Measurements from ENCODE around the gene YWHAE.
"Not testable (repeated sequence)": the region's sequence is repeated elsewhere in the genome, so short reads cannot be mapped to it uniquely, and the experiment has no call there.

YWHAE gene

DNA sequence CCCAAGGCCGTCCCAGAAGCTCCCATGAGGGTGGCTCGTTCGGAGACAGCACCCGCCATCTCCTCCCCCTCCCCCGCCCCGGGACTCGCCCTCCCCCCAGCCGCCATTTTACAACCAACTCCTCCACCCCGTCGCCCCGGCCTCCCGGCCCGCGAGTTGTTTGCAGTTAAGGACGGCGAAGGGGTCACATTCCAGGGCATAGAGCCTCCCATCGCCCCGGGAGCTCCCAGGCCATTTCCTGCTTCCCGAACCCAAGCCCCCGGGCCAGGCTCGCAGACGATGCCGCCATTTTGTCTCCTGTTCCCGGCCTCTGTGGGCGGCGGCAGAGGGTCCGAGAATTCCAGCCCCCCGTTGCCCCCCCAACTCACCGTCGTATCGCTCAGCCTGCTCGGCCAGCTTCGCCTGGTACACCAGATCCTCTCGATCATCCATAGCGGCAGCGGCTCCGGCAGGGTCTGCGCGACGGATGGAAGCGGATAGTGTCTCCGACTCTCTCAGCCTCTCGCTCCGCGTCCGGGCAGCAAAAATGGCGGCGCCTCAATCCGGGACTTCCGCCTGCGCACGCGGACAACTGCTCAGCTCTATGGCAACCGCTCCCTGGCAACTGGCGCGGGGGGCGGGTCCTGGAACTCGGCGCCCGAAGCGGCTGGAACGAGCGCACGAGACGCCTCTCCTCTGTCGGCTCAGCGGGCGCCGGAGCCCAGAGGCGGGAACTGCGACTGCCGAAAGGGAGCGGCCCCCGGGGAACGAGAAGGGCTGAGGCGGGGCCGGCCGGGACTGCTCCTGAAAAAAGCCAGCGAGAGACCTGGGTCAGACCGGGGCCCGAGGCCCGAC is at the start of gene YWHAE:
Gene YWHAE, minus strand, starts transcription at position 544 of the 834 bp plus-strand sequence. Its CDS starts 112 bp downstream, at position 432.
- H3K27me3 ChIP-seq (replicated peaks; ENCODE audit: control insufficient read depth, insufficient read depth, low read length), result no peaks in the 10 kb centered on the region
- DNase-seq (ENCODE audit: extremely low read depth, insufficient read length), result peak; percentile 95
- H3K36me3 ChIP-seq (ENCODE audit: control insufficient read depth, insufficient read depth, low read length), result peaks cover 2% of the 10 kb centered on the region
- peak within 1 kb of the TSS; percentile 99 for H3K4me3 ChIP-seq (replicated peaks; ENCODE audit: low read depth, low read length)
- TF ChIP-seq, protein P1, sequence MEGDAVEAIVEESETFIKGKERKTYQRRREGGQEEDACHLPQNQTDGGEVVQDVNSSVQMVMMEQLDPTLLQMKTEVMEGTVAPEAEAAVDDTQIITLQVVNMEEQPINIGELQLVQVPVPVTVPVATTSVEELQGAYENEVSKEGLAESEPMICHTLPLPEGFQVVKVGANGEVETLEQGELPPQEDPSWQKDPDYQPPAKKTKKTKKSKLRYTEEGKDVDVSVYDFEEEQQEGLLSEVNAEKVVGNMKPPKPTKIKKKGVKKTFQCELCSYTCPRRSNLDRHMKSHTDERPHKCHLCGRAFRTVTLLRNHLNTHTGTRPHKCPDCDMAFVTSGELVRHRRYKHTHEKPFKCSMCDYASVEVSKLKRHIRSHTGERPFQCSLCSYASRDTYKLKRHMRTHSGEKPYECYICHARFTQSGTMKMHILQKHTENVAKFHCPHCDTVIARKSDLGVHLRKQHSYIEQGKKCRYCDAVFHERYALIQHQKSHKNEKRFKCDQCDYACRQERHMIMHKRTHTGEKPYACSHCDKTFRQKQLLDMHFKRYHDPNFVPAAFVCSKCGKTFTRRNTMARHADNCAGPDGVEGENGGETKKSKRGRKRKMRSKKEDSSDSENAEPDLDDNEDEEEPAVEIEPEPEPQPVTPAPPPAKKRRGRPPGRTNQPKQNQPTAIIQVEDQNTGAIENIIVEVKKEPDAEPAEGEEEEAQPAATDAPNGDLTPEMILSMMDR (IDR thresholded peaks at IDR 0.05; ENCODE audit: insufficient read depth, low read length, poor library complexity, severe bottlenecking), result no peak

- H3K27me3 ChIP-seq (replicated peaks; ENCODE audit: control insufficient read depth, insufficient read depth, low read length), result no peaks in the 10 kb centered on the region
- no peak for DNase-seq (ENCODE audit: extremely low read depth, insufficient read length)
- no peak overlapping the region for H3K4me3 ChIP-seq (replicated peaks; ENCODE audit: low read depth, low read length)
- peaks cover 8% of the 10 kb centered on the region for H3K36me3 ChIP-seq (ENCODE audit: control insufficient read depth, insufficient read depth, low read length)
- TF ChIP-seq, protein P1 (IDR thresholded peaks at IDR 0.05; ENCODE audit: insufficient read depth, low read length, poor library complexity, severe bottlenecking), result no peak
These were observed 49.5 kb upstream of the YWHAE start for GRCh38 chr17:1449412-1449967.

DNA sequence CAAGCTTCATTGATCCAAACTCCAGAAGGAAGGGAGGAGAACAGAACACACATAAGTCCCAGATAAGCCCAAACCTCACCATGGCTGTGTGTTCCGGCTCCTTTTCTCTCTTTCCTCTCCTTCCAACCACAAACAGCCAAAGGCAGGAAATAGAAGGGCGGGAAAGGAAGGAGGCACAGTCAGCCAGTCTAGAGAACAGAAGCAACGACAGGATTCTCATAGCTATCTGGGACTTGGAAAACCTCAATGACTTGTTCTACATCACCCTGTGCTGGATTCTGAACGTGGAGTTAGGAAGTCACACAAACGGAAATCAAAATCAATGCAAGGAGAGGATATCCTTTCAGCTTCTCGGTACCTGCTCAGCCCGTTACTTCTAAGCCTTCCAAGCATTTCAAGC is 47.0 kb upstream of the YWHAE start:
- Histone ChIP-seq H3K4me3 (replicated peaks; ENCODE audit: low read depth, low read length) (no peak overlapping the region), H3K27me3 (replicated peaks; ENCODE audit: control insufficient read depth, insufficient read depth, low read length) (no peaks in the 10 kb centered on the region), H3K36me3 (ENCODE audit: control insufficient read depth, insufficient read depth, low read length) (peaks cover 8% of the 10 kb centered on the region)
- DNase-seq (ENCODE audit: extremely low read depth, insufficient read length), result no peak
- TF ChIP-seq, protein P1 (IDR thresholded peaks at IDR 0.05; ENCODE audit: insufficient read depth, low read length, poor library complexity, severe bottlenecking), result no peak

- TF ChIP-seq, protein P1 (IDR thresholded peaks at IDR 0.05; ENCODE audit: insufficient read depth, low read length, poor library complexity, severe bottlenecking), result no peak
- Histone ChIP-seq H3K36me3 (ENCODE audit: control insufficient read depth, insufficient read depth, low read length) (peaks cover 8% of the 10 kb centered on the region), H3K4me3 (replicated peaks; ENCODE audit: low read depth, low read length) (no peak overlapping the region), H3K27me3 (replicated peaks; ENCODE audit: control insufficient read depth, insufficient read depth, low read length) (no peaks in the 10 kb centered on the region)
- no peak for DNase-seq (ENCODE audit: extremely low read depth, insufficient read length)
These were observed 46.2 kb upstream of the YWHAE start for GRCh38 chr17:1446201-1446600.

GRCh38 chr17:1445695-1446094 is 45.7 kb upstream of the YWHAE start:
- not testable (repeated sequence) for H3K36me3 ChIP-seq (ENCODE audit: control insufficient read depth, insufficient read depth, low read length); DNase-seq (ENCODE audit: extremely low read depth, insufficient read length); H3K27me3 ChIP-seq (replicated peaks; ENCODE audit: control insufficient read depth, insufficient read depth, low read length); H3K4me3 ChIP-seq (replicated peaks; ENCODE audit: low read depth, low read length)

- H3K4me3 ChIP-seq (replicated peaks; ENCODE audit: low read depth, low read length); DNase-seq (ENCODE audit: extremely low read depth, insufficient read length); H3K27me3 ChIP-seq (replicated peaks; ENCODE audit: control insufficient read depth, insufficient read depth, low read length); H3K36me3 ChIP-seq (ENCODE audit: control insufficient read depth, insufficient read depth, low read length): not testable (repeated sequence)
These were observed 42.7 kb upstream of the YWHAE start for GRCh38 chr17:1442721-1443120.

All from GM06990 (cell line).